Measurements from ENCODE around the gene C1orf21. TPM values are rescaled to one million over a fixed set of nuclear protein-coding genes. Genes with fewer than 3 reads are reported as not detected.

Gene C1orf21
- polyA plus RNA-seq, 5 donors: 40.2 to 53.2 (median 43.4) TPM

DNA sequence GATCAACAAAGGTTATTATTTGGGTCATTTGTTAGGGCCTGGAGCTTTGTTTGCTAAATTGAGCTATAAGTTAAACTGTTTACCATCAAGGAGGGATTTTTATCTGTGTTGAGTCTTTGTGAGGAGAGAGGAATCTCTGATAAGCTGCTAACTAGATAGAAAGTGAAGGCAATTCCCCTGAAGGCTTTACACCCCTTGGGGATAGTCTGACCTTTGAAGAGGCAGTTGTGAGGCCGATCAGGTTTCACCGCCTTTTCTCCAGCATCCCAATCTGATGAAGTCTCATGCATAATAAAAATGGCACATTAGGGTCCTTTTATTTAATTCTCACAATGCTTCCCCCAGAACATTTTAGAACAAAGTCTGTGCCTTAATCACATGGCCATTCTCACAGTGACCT lies 21.8 kb downstream of the C1orf21 start:
- no peak for DNase-seq

DNA sequence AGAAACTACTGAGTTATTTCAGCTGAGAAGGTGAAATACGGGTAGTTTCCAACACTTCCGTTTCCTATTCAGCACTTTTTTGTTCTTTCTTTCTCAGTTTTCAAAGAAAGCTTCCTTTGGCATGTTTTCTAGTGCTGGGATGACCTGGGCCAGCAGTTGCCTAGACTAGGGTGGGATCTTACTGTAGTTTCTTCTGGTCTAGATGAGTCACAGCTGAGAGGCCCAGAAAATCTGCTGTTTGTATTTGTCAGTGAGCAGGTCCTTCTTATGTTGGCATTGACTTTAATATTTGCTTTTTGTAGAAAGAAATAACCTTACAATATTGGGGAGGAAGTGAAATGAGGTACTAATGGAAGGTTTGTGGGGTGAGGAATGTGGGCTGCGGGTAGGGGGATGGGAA lies 22.2 kb downstream of the C1orf21 start:
- no peak for DNase-seq

DNA sequence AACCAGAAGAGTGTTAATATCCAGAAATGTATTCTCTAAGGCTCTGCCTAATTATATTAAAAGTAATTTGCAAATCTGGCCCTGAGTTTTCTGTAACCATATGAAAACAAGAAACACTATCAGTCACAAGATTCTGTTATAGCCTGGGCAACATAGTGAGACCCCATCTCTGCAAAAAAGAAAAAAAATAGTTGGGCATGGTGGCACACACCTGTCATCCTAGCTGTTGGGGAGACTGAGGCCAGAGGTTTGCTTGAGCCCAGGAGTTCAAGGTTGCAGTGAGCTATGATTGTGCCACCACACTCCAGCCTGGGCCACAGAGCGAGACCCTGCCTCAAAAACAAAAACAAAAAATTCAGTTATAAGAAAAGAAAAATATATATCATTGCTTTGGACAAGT lies 25.6 kb downstream of the C1orf21 start:
- no peak for DNase-seq

DNA sequence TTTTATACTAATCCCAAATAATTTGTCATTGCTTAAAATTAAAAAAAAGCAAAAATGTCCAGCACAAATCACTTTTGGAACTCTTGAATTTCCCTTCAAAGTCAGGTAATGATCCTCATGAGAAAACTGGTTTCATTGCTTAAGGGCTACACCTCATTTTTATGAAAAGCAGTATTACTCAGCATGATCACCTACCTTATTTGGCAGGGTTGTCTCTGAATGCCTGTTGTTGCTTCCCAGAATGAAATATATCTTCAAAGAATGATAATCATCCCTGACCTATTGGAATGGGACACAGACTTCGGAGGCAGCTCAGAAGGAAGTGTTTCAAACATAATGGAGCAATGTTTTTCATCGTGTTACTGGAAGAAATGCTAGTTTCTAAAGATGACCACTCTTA lies 29.7 kb downstream of the C1orf21 start:
- no peak for DNase-seq

DNA sequence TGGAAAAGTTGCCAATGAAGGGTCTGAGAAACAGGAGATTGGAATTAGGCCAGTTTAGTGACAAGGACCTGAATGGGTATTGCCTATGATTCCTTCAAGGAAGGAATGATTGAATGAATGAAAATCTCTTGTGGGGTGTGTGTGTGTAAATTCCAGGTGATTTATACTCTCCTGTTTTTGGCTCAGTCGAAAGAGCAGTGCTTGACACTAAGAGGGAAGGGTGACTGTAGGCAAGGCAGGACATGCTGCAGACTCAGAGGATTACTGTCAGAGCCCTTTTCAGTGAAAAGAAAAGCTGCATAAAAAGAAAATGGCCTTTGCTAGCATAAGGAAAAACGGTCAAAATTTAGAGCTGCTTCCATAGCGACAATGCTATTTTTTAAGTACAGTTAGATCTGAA lies 30.1 kb downstream of the C1orf21 start:
- DNase-seq: no peak

DNA sequence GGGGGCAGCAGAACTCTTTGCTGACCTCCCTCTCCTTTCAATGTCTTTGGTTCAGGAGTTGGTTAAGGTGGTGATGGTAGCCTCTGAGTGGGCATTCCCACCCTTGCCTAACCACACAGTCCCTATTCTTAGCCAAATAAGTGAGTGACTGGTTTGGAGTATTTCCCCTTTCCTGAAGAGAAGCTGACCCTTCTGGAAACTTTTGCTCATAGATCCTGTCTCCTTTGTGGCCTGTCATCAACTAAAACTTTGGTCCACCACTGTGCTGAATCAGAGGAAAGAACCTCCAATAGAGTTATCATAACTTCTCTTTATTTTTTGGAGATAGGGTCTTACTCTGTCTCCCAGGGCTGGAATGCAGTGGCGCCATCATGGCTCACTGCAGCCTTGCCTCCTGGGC lies 31.1 kb downstream of the C1orf21 start:
- DNase-seq: no peak

DNA sequence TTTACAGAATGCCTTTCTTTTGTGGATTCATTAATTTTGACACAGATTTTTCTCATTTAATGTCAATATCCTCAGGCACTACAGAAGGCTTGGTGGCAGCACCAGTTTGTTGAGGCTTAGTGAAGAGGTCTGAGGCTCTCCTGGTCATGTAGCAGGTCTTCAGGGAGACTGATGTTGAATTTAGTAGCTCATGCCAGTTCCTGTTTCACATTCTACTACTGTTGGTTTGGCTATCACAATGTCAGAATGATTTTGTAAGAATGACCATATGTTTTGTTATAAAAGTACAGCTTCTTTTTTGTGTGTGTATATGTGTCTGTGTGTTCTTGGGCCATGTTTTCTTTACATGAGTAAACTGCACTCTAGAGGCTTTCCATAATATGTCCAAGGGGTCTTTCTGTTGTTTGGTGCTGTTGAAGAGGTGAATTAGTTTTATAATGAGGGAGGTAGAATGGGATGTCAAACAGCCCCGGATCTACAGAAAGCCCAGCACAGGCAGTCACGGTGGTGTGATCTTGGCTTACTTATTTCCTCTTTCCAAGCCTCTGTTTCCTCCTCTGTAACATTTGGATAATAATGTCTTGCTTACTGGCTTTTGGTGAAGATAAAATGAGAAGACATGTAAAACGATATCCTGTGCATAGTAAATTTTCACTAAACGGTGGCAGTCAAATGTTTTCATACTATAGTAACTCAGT lies 32.0 kb downstream of the C1orf21 start:
- DNase-seq: no peak

DNA sequence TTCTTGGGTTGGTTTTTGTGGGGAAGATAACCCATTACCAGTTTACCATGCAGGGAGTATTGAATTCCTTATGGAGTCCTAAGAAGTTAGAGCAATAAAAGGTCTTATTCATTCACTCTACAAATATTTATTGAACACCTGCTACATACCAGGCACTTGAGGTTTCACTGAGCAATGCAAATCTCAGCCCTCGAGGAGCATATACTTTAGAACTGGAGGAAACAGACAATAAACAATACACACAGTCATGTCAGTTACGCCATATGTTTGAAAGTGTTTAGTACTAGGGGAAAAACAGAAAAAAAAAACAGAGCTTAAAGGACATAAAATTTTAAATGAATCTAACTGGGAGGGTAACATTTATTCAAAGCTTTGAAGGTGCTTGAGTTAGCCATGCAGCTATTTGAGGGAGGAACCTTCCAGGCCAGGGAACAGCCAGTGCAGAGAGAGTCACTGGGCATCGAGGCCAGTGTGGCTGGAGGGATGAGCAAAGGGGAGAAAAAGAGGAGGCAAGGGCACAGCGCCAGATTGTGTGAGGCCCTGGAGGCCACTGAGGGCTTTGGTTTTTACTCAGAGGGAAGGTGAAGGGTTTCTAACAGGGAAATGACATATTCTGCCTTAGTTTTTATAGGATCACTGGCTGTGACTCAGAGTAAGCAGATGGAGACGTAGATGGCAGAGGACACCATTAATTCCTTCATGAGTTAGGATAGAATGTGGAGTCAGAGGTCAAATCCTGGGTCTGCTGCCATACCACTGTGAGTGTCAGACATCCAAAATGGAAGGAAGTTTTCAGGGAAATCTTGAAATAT lies 32.7 kb downstream of the C1orf21 start:
- DNase-seq: no peak

DNA sequence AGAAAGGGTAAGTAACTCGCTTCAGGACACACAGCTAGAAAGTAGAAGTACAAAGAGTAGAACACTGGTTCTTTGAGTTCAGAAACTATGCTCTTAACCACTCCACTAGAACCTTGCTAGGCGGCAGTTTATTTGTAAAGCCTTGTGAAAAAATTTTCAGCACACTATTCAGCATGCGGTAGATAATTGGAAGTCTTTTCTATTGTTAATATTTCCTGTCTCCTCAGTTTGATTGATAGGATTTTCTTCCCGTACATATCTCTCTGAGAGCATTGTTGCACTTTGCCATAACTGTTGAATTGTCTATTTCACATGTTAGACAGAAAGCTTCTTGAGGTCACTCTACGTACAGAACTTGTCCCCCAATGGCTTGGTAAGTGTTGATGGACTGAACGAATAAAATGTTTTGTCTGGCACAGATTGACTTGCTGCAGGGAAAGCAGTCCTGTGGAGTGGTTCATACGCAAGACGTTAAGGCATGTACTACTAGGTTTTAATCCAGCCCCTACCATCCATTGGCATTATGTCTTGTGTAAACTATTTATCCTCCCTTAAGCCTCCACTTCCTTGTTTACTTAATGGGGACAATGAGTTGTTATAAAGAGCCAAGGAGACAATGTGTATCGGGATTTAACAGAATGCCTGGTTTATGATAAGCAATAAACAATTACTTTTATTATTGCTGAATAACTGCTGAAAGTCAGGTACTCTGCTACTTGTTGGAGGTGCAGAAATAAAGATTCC lies 35.8 kb downstream of the C1orf21 start:
- DNase-seq: no peak

DNA sequence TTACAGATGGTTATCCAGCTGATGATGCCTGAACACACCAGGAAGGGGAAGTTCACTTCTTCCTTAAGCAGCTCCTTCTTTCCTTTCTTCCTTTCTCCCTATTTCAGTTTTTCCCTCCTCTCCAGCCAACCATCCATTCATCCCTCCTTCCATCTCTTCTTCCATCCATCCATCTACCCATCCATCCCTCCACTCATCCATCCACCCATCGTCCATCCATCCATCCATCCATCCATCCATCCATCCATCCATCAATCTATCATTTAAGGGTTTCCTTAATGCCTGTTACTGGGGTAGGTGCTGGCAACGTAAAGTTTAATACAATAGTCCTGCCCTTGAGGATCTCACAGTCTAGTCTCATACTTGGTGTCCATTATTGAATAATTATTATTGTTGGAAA lies 36.8 kb downstream of the C1orf21 start:
- DNase-seq: no peak

DNA sequence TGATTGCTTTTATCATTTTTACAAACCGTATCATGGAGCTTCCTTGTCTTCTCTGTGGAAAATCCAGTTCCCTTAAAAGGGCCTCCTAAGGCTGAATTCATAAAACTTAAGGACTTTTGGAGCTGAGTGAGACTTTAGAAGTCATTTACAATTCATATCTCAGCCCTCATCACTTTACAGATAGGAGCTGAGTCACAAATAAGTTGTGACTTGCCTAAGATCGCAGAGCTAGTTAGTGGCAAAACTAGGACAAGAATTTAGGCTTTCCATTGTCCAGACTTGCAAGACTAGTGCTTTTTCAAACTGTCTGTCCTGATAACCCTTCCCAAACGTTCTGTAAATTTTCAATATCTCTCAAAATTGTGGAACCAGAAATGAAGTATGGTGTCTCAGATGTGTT lies 37.3 kb downstream of the C1orf21 start:
- DNase-seq: no peak

DNA sequence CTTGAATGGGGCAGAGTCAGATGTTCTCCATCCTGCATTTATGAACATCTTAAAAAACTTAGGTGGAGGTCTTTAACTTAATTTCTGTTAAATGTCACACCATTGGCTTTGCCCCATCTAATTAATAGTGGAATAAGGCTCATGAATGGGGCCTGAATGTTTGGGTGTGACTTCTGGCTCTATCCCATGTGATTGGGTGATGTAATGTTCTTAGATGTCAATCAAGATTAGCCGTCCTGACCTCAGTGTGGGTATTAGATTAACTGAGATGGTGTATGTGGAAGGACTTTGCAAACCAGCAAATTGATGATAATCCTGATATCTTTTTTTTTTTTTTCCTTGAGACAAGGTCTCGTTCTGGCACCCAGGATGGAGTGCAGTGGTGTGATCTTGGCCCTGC lies 38.1 kb downstream of the C1orf21 start:
- no peak for DNase-seq

DNA sequence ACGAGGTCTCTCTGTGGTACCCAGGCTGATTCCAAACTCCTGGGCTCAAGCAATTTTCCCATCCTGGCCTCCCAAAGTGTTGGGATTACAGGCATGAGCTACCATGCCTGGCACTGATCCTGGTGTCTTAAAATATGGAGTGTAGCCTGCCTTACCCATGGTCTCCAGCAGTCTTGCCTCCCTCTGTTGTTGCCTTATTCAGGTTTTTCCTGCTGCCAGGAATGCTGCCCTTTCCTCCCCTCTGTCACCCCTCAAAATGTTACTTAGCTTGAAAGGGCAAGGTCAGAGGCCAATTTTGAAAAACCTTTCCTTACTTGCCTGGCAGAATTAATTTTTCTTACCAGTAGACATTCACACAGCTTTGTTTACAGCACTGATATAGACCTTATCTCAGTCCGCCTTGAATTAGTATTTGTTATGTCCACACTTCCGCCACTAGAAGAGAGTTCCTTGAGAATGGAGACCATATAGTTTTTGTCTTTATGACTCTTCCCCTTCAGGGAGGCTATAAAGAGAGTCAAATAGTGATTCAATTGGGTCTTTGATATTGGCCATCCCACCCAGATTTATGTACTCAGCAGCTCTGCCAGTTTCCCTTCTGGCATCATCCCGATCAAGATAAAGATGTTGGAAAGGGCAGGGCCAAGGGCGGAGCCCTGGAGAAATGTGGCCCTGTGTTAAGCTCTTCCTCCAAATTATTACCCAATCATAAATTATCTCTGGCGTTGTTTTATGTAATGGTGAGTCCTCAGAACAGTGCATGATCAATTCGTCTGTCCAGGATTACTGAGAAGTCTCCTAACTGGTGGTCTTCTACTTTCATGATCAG lies 38.8 kb downstream of the C1orf21 start:
- no peak for DNase-seq

DNA sequence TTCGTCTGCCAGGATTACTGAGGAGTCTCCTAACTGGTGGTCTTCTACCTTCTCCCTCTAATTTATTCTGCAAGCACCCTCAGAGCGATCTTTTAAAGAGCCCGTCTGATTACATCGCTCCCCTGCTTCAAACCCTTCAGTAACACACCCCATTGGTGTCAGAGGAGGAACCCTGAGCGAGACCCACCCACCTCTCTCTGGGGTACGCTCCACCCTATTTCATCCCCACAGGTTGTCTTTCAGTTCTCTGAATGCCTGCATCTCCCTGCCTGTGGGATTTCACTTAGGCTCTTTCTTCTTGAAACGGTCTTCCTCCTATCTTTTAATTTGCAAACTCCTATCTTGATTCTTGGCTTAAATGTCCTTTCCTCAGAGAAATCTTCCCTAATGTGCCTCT lies 39.4 kb downstream of the C1orf21 start:
- no peak for DNase-seq

DNA sequence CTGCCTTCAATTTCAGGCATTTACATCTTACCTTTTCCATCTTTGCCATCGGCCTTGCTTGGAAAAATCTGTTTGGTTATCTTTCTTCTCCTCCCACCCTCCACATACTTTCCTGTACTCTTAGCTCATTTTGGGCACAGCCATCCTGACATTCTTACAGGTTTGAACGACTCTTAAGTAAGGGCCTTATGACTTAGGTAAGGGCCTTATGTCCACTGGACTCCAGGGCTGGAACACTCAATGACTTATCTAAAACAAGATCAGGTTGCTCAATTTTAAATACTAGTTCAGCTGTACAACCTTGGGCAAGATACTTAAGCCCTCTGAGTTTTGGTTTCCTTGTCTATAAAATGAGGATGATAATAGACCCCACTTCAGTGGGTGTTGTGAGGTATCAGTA lies 40.9 kb downstream of the C1orf21 start:
- no peak for DNase-seq

DNA sequence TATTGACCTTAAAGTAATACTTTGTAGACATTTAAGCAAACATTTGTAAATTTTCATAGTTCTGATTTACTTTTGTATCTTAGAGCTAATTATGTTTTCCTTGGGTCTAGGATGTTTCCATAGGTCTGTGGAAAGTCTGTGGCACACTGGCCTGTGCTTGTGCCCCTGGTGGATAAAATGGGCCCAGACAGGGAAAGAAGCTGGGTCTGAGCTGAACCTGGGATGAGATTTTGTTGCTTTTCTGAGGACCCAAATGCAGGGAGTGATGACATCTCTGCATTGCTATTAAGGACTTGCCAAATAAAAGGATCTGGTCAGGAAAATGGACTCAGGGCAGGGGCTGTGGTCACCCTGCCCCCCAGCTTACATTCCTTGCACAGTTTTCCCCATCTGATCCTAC lies 41.8 kb downstream of the C1orf21 start:
- DNase-seq: no peak

DNA sequence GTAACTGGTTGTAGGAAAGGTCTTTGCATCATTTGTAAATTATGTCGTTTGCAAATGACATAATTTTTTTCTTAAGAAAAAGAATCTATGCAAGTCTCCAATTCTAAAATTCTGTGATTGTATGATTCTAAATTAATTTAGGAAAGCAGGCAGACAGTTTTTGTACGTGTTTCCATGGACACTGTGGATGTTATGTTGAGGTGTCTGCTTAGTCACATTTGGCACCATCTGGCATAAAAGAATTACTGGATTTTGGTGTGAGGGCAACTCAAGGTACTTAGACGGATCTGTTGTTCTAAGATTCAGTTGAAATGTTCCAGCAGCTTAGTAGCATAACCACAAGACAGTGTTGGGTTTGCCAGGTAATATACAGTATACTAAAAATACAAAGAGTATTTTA lies 42.5 kb downstream of the C1orf21 start:
- no peak for DNase-seq

DNA sequence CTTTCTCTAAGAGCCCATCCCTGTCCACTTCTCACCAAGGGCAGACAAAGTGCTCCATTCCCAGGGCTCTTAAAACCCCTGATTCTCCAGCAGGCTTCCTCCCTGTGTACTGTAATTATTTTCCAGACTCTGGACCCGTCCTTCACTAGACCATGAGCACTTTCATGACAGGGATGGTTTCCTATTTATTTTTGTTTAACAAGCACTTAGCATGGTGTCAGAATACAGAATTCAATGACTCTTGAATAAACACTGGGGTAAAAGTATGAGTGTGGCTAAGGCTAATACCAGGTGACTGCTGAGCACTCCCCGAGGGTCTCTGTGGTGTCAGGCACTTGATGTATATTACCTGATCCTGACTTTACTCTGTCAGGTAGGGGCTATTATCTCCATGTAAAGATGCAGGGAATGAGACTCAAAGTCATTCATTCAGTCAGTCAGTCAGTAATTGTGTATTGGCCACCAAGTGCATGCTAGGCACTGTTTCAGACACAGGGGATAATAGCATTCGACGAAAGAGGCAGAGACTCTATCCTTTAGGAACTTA lies 47.2 kb downstream of the C1orf21 start:
- no peak for DNase-seq

DNA sequence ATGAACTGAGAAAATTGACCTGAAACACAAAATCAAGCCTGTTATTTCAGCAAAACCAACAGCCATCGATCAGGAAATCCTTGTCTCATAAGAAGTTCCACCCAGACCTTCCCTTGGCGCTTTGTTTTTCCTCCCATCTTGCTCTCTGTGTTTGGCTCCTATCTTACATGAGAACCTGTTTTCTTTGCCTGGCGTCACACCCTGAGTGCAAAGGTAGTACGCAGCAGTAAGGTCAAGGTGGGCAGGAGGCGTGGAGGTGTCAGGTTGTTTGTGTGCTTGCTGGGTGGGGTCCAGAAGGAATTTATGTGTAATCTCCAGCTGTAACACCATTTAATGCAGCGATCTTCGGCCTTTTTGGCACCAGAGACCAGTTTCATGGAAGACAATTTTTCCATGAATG lies 50.5 kb downstream of the C1orf21 start:
- no peak for DNase-seq

DNA sequence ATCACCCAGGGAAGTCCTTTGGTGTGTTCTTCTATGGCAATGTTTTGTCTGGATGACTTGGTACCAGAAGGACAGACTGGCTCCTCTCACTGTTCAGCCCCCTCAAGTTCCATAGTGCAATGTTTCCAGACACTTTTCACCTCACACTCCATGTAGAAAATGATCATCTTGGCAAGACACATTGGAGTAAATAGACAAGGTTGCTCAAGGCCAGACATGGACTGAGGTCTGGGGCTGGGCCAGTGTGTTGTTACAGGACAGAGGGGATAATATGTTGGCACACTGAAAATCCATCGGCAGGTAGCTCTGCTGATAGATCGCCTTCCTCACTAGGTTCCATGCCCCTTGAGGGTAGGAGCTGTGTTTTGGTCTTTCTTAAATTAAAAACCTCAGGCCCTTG lies 51.5 kb downstream of the C1orf21 start:
- no peak for DNase-seq

DNA sequence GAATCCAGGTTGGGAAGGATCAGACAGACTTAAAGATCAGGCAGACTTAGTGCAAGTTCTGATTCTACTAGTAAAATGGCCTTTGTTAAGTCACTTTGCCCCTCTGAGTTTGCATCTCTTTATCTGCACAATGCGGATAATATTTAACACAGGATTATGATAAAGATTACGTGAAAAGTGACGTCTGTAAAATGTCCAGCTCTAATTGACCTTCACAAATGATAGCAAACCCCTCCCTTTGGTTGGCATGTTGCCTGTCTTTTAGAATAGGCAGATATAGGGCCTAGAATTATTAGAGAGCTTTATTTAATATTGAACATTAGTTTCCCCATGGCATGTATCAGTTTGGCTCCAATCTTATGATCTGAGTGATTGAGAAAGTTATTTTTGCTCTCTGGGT lies 55.4 kb downstream of the C1orf21 start:
- DNase-seq: no peak

DNA sequence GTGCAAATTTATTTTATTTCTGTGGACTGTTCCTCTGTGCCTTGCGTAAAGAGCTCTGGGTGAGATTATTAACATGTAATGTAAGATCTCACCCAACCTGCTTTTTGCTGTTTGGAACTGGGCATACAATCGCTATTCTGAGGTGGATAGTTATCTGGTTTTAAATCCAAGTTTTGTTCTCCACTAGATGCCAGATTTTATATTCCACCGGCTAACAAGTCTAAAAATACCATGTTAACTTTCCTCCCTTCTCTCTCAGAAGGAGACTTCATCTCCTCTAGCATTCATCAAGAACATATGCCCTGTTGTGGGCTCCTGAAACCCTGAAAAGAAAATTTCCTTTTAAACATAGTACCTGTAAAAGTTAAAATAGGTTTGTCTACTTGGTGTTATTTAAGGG lies 56.4 kb downstream of the C1orf21 start:
- no peak for DNase-seq

Measured in right lung (tissue), 5 donors.